ENCODE measurements around the gene DNM3.

Gene DNM3

DNA sequence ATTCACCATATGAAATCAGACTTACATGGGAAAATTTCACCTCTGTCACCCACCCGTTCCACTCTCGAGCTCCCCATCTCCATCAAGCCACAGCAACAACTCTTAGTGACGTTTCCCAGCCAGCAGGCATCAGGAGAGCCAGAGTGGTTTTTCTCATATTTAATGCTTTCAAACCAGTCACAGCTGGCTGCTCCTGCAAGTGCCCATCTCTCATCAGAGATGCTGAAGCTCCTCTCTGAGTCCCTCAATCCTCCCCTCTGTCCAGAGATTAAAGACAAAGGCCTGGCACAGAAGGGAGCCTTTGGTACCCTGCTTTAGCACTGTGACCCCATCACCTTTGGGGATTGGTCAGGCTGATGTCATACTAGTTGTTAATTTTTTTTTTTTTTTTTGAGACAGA lies 277.3 kb downstream of the DNM3 start:
- in situ Hi-C loops (cut with MboI; ENCODE audit: low sequenced_read_pairs, unreplicated experiment) = no loop called here
- no peak for DNase-seq (ENCODE audit: low spot score)
- TF ChIP-seq, protein P1, sequence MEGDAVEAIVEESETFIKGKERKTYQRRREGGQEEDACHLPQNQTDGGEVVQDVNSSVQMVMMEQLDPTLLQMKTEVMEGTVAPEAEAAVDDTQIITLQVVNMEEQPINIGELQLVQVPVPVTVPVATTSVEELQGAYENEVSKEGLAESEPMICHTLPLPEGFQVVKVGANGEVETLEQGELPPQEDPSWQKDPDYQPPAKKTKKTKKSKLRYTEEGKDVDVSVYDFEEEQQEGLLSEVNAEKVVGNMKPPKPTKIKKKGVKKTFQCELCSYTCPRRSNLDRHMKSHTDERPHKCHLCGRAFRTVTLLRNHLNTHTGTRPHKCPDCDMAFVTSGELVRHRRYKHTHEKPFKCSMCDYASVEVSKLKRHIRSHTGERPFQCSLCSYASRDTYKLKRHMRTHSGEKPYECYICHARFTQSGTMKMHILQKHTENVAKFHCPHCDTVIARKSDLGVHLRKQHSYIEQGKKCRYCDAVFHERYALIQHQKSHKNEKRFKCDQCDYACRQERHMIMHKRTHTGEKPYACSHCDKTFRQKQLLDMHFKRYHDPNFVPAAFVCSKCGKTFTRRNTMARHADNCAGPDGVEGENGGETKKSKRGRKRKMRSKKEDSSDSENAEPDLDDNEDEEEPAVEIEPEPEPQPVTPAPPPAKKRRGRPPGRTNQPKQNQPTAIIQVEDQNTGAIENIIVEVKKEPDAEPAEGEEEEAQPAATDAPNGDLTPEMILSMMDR (IDR thresholded peaks at IDR 0.05; ENCODE audit: borderline replicate concordance, control extremely low read depth, extremely low read depth, insufficient read depth, missing control alignments) = no peak

DNA sequence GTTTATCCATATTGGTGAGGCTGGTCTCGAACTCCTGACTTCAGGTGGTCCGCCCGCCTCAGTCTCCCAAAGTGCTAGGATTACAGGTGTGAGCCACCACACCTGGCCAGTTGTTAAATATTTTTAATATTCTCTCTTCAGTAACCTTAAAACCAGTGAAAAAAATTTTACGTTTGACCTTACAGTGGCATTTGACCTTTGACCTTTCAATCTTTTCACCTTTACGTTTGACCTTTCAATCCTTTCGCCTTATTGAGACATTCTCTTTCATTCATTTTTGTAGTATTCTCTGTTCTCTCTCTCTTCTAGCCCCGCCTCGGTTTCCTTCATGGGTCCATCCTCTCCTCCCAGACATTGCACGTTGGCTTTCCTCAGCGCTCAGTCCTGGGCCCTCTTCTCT lies 277.9 kb downstream of the DNM3 start:
- TF ChIP-seq, protein P1 (IDR thresholded peaks at IDR 0.05; ENCODE audit: borderline replicate concordance, control extremely low read depth, extremely low read depth, insufficient read depth, missing control alignments) = no peak
- no peak for DNase-seq (ENCODE audit: low spot score)
- in situ Hi-C loops (cut with MboI; ENCODE audit: low sequenced_read_pairs, unreplicated experiment) = no loop called here

DNA sequence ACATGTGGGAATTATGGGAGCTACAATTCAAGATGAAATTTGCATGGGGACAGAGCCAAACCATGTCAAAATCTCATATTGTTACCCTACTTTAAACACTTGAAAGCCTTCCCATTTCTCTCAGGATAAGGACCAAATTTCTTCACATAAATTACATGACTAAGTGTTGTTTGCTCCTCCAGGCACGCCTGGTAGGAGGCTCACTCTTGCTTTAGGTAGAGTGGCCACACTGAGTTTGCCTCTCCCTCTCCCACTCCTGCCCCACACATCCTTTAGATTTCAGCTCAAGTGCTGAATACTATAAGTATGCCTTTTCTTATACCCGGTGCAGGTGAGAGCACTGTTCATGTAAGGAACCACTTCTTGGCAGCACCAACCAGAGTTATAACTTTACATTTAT lies 279.1 kb downstream of the DNM3 start:
- in situ Hi-C loops (cut with MboI; ENCODE audit: low sequenced_read_pairs, unreplicated experiment) = no loop called here
- TF ChIP-seq, protein P1 (IDR thresholded peaks at IDR 0.05; ENCODE audit: borderline replicate concordance, control extremely low read depth, extremely low read depth, insufficient read depth, missing control alignments) = no peak
- DNase-seq (ENCODE audit: low spot score) = no peak

DNA sequence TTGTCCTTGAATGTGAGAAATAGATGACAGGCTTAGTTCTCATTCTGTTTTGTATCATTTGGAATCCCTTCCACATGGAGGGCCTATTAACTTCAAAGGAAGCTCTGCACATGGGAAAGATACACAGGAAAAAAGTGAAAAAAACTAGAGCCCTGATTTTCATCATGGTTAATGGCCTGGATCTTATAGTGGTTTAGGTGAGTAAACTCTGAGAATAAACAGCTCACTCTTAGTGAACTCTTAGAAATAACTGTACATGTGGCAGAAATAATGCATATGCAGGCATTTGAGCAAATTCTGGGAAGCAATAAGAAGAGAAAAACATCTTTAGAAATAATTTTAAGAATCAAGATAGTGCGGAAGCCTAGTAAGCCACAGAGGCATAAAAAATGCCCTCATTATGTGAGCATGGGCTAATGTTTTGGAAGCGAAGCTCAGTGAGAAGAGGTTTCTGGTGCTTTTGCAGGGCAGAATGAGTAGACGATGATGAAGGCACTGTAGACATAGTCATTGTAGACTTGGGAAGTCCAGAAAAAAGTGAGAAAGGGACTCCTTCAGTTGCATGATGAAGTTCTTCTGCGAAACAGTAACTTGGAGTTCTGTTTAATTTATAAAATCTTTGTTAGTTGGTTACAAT lies 279.9 kb downstream of the DNM3 start:
- in situ Hi-C loops (cut with MboI; ENCODE audit: low sequenced_read_pairs, unreplicated experiment) = no loop called here
- TF ChIP-seq, protein P1 (IDR thresholded peaks at IDR 0.05; ENCODE audit: borderline replicate concordance, control extremely low read depth, extremely low read depth, insufficient read depth, missing control alignments) = no peak
- no peak for DNase-seq (ENCODE audit: low spot score)

DNA sequence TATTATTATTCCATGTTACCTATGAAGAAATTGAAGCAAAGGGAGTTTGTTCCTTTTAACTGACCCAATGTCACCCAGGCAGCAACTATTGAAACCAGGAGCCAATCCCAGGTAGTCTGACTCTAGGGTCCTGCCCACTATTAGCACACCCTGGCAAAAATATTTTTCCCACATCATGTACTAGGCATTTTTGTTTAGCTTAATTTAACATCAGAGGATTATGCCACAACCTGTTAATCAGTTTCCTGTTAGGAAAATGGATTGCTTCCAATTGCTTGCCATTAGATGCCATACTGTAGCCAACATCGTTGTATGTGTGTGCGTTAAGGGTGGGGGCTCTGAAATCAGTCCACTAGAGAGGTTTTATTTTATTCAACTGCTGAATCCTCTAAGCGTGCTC lies 281.1 kb downstream of the DNM3 start:
- TF ChIP-seq, protein P1 (IDR thresholded peaks at IDR 0.05; ENCODE audit: borderline replicate concordance, control extremely low read depth, extremely low read depth, insufficient read depth, missing control alignments) = no peak
- DNase-seq (ENCODE audit: low spot score) = no peak
- in situ Hi-C loops (cut with MboI; ENCODE audit: low sequenced_read_pairs, unreplicated experiment) = no loop called here

DNA sequence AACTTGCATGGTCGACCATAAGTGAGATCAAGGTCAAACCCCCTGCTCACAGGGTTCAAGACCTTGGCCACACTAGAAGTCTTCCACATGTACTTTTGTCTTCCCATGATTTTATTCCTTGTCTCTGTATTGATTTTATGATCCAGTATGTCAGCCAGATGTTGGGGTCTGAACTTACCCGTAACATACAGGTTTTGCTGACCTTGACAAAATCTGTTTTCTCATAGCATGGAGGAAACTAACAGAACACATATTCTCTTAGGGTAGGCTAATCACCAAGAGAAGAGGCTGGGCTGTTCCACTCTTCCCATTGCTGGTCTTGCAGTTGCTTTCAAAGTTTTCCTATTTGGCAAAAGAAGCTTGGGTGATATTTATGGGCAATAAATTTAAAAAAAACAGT lies 284.0 kb downstream of the DNM3 start:
- DNase-seq (ENCODE audit: low spot score) = no peak
- in situ Hi-C loops (cut with MboI; ENCODE audit: low sequenced_read_pairs, unreplicated experiment) = no loop called here
- TF ChIP-seq, protein P1 (IDR thresholded peaks at IDR 0.05; ENCODE audit: borderline replicate concordance, control extremely low read depth, extremely low read depth, insufficient read depth, missing control alignments) = no peak

All from GM13976 (cell line).